Thyroid gland (tissue), 4 donors: ENCODE data around the gene TRIM52. TPM values are rescaled to one million over a fixed set of nuclear protein-coding genes. Genes with fewer than 3 reads are reported as not detected.
"Not testable (repeated sequence)": the region's sequence is repeated elsewhere in the genome, so short reads cannot be mapped to it uniquely, and the experiment has no call there.

ENCODE experiments used
- DNase-seq, 2 donors: peaks; one replicate each; pipeline ENCODE4 v3.0.0-alpha.2; 2019
- H3K27ac ChIP-seq, 3 donors: fragments of 200-600 bp; sonication (generic); 1 replicate in 2 of 3; 2 replicates in 1 of 3; pipeline ENCODE4 v1.5.1; 2016 to 2019; ENCODE audit warnings: mild to moderate bottlenecking in 1 of 3, moderate library complexity in 1 of 3
- H3K27me3 ChIP-seq: fragments of 200-600 bp; sonication (generic); one replicate; pipeline ENCODE4 v1.5.1; 2019
- H3K36me3 ChIP-seq, 2 donors: fragments of 200-600 bp; sonication (generic); one replicate each; pipeline ENCODE4 v1.5.1; 2016 to 2019
- H3K4me1 ChIP-seq, 2 donors: fragments of 200-600 bp; sonication (generic); one replicate each; pipeline ENCODE4 v1.5.1; 2017 to 2019
- H3K4me3 ChIP-seq, 3 donors: fragments of 200-600 bp; sonication (generic); replicated peaks in 1 of 3; 1 replicate in 2 of 3; 2 replicates in 1 of 3; pipeline ENCODE4 v1.5.1; 2016; ENCODE audit warnings: mild to moderate bottlenecking in 1 of 3
- H3K9me3 ChIP-seq: fragments of 200-600 bp; sonication (generic); one replicate; pipeline ENCODE4 v1.5.1; 2017
- POLR2A ChIP-seq, 2 donors: fragments of 450-650 bp; IDR thresholded peaks; one replicate each; pipeline ENCODE4 v1.6.1; 2017; ENCODE audit warnings: antibody characterized with exemption in 2 of 2, mild to moderate bottlenecking in 2 of 2, moderate library complexity in 1 of 2
- WGBS, 2 donors: methylation state at CpG; one replicate each; pipeline ENCODE4 v1.1.5; 2017; 5-methylcytosine and 5-hydroxymethylcytosine counted together
- intact Hi-C: fragments of 100-400 bp; cut with DNase I; formaldehyde crosslinking; loops from one replicate; pipeline ENCODE4 v1.15.1; 2023
- total RNA-seq, 4 donors: library from RNA; depleted of rRNA; stranded (reverse); fragments of >200 nt; gene quantifications; one replicate each; pipeline ENCODE4 v1.2.3, GENCODE V29; 2016
- TF ChIP-seq, protein P1 (sequence below), 6 experiments: fragments of 200-600 bp in 3 of 6; fragments of 450-650 bp in 3 of 6; sonication (generic) in 3 of 6; IDR thresholded peaks; one replicate each; pipeline ENCODE4 v1.5.1; 2016 to 2019; ENCODE audit warnings: antibody characterized with exemption in 6 of 6, mild to moderate bottlenecking in 2 of 6, inconsistent platforms in 1 of 6, moderate library complexity in 1 of 6

The TRIM52 gene
- total RNA-seq, result 10 to 100 TPM; 14.8 to 30.8 (median 23.8) TPM

- TF ChIP-seq, protein P1, sequence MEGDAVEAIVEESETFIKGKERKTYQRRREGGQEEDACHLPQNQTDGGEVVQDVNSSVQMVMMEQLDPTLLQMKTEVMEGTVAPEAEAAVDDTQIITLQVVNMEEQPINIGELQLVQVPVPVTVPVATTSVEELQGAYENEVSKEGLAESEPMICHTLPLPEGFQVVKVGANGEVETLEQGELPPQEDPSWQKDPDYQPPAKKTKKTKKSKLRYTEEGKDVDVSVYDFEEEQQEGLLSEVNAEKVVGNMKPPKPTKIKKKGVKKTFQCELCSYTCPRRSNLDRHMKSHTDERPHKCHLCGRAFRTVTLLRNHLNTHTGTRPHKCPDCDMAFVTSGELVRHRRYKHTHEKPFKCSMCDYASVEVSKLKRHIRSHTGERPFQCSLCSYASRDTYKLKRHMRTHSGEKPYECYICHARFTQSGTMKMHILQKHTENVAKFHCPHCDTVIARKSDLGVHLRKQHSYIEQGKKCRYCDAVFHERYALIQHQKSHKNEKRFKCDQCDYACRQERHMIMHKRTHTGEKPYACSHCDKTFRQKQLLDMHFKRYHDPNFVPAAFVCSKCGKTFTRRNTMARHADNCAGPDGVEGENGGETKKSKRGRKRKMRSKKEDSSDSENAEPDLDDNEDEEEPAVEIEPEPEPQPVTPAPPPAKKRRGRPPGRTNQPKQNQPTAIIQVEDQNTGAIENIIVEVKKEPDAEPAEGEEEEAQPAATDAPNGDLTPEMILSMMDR (IDR thresholded peaks at IDR 0.05), result peak in 1 of 6 experiments; percentile 24
- TF ChIP-seq POLR2A (IDR thresholded peaks at IDR 0.05), result peak; percentile 37 to 86
- Histone ChIP-seq H3K27ac (peak within 1 kb of the TSS; percentile 89 to 98 (median 98)), H3K4me1 (peaks cover 33 to 46% of the 10 kb centered on the region in 2 donors), H3K9me3 (no peaks in the 10 kb centered on the region), H3K36me3 (peaks cover 0 to 8% of the 10 kb centered on the region in 2 donors), H3K4me3 (peak within 1 kb of the TSS; percentile 66 to 88 (median 69)), H3K27me3 (no peaks in the 10 kb centered on the region)
- intact Hi-C loops, result loop anchor here (2.0 to 5.0 kb wide), 2 partner anchors 38 to 79 kb away; partner anchors contain the start of gene TRIM41
- 0 to 1% methylated on average over 17 to 19 of the region's 43 CpGs for WGBS, 2 donors
- DNase-seq, result peak; percentile 85 to 86
Measured at GRCh38 chr5:181260720-181261319, at the start of gene TRIM52. Gene TRIM52, minus strand, starts transcription at chr5:181261143. Its CDS starts 330 bp downstream, at chr5:181260813.

DNA sequence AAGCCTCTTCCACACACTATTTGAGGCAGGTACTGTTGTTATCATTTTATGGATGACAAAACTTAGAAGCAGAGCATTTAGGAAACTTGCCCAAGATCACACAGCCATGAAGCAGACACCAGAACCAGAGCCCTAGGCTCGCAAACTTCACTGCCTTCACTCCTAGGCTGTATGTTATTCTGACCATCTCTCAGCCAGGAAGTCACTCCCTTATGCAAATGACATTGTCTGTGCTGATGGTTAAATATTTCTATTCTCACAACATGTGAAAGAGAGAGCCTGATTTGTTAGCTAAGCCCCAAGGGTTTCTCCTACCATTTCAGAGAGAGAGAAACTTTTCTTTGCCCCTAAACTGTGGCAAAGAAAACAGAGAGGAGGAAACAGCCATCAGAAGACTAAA lies 26.4 kb upstream of the TRIM52 start:
- H3K9me3 ChIP-seq, H3K4me1 ChIP-seq, DNase-seq, H3K36me3 ChIP-seq, H3K27me3 ChIP-seq, intact Hi-C loops, H3K4me3 ChIP-seq, H3K27ac ChIP-seq: not testable (repeated sequence)
- 68 to 83% methylated on average over 1 of the region's 1 CpG for WGBS, 2 donors

DNA sequence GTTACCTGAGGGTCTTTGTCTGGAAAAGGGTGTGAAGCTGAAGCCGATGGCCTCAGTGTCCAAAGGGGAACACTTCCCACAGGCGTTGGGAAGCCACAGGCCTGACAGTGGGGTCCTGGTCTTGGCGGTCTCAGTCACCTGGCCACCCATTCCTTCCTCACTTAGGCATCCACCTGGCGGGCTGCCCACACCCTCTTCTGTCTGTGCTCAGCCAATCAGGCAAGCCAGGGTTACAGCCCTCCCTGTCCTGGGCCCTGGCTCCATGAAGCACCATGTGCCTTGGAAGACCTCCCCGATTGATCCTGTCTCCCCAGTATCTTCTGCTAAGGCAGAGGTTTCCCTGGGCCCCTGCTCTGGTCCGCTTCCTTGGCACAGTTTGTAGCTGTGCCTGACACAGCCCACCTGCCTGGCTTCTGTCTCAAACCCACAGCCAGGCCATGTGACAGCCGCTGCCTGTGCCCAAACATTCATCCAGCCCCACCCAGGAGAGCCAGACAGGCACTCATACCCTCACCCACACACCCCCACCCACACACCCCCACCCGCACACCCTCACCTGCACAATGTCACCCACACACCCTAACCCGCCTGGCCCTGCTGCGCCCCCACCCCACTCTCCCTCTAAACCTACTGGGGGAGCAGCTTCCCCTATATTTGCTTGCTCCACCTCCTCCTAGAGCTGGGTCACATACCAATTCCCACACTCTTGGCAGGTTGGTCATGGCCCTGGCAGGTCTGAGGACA lies 25.2 kb upstream of the TRIM52 start:
- intact Hi-C loops, H3K27me3 ChIP-seq, H3K36me3 ChIP-seq, H3K4me3 ChIP-seq, H3K9me3 ChIP-seq, H3K27ac ChIP-seq, H3K4me1 ChIP-seq, DNase-seq: not testable (repeated sequence)
- 91 to 96% methylated on average over 9 of the region's 10 CpGs for WGBS, 2 donors

DNA sequence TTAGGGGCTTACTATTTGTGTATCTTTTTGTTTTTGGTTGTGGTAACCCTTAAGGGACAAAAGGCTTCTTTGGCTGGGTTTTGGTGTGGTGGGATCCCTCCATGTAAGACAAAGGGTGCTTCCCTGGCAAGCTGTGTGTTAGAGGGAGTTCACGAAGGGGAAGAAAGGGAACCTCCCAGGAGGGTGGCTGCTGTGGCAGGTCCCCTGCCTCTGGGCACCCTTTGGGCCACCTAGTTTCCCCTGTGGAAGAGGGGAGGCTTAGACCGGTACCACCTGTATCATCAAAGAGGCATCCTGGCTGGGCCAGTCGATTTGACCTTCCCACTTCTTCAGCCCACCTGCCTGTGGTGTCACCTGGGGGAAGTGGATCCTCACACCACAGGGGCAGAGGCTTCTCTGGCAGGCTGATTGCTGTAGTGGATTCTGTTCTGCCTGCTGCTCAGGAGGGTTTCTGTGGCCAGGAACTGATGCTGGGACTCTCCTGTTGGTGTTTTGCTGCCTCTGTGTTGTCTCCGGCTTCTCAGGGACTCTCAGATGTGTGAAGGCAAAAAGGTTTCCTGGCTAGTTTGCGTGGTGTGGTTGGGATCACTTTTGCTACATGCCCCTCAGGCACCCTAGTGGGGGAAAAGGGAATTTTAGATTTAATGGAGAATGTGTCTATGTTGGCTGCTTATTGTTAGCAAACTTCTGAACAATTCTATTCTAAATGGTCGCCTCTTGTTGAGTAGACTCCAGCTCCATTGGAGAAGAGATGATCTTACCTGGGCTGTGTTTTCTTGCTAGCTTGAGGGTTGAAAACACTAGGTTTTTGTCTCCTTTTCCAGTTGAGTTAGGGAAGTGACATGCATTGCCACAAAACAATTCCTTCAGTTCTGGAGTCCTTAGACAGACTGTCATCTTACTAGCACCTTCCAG lies 23.2 kb upstream of the TRIM52 start:
- H3K4me3 ChIP-seq, H3K36me3 ChIP-seq, H3K4me1 ChIP-seq, H3K27ac ChIP-seq, intact Hi-C loops, H3K9me3 ChIP-seq, DNase-seq, H3K27me3 ChIP-seq: not testable (repeated sequence)
- WGBS, 2 donors, result 75 to 86% methylated on average over 3 to 4 of the region's 6 CpGs

DNA sequence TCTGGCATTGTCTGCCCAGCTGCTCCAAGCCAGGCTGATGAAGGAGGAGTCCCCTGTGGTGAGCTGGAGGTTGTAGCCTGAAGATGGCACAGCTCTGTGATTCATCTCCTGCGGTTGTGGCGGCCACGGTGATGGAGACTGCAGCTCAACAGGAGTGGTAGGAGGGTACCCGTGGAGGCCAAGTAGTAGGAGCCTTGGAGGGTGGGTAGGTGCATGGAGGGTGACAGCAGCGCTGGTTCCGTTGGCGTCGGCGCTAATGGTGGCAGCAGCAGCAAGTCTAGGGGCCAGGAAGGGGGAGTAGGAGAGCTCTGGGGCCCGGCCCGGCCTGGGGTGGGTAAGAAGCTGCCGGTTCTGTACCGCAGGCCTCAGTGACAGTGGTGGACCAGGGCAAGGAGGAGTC lies 22.4 kb upstream of the TRIM52 start:
- Histone ChIP-seq H3K4me1 (no peaks in the 10 kb centered on the region), H3K36me3 (no peaks in the 10 kb centered on the region), H3K27ac (no peak overlapping the region), H3K4me3 (no peak overlapping the region), H3K9me3 (no peaks in the 10 kb centered on the region), H3K27me3 (no peaks in the 10 kb centered on the region)
- intact Hi-C loops, result no loop called here
- TF ChIP-seq, protein P1 (IDR thresholded peaks at IDR 0.05), result no peak
- TF ChIP-seq POLR2A (IDR thresholded peaks at IDR 0.05), result no peak
- no peak for DNase-seq
- WGBS, 2 donors, result 87 to 89% methylated on average over 11 to 13 of the region's 13 CpGs

- 94 to 97% methylated on average over 6 to 7 of the region's 7 CpGs for WGBS, 2 donors
- no peak overlapping the region for H3K27ac ChIP-seq
Measured at GRCh38 chr5:181282874-181283273, 21.9 kb upstream of the TRIM52 start.

DNA sequence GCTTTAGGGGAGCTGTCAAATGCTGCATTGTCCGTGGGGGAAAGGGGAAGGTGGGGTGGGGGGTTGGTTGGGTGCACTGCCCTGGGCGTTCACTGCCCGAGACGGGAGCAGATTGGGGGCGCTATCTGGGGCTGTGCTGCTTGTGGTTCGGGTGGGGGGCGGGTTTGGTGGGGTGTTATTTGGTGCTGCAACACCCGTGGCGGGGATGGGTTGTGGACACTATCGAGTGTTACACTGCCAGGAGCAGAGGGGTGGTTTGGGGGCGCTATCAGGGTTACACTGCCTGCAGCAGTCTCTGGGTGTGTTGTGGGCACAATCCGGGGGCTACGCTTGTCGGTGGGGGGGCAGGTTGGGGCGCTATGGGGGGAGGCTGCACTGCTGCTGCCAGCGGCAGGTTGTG lies 21.5 kb upstream of the TRIM52 start:
- H3K9me3 ChIP-seq, H3K27me3 ChIP-seq, H3K4me1 ChIP-seq, intact Hi-C loops, H3K4me3 ChIP-seq, H3K36me3 ChIP-seq, H3K27ac ChIP-seq, DNase-seq: not testable (repeated sequence)
- 85 to 93% methylated on average over 9 to 13 of the region's 16 CpGs for WGBS, 2 donors

More at GRCh38 chr5:181282874-181283273, 21.9 kb upstream of the TRIM52 start:
- intact Hi-C loops, result no loop called here
- TF ChIP-seq, protein P1 (IDR thresholded peaks at IDR 0.05), result no peak
- TF ChIP-seq POLR2A (IDR thresholded peaks at IDR 0.05), result no peak
- H3K27me3 ChIP-seq, result no peaks in the 10 kb centered on the region
- no peaks in the 10 kb centered on the region for H3K36me3 ChIP-seq
- no peak for DNase-seq
- no peaks in the 10 kb centered on the region for H3K4me1 ChIP-seq
- H3K9me3 ChIP-seq, result no peaks in the 10 kb centered on the region
- no peak overlapping the region for H3K4me3 ChIP-seq
